Upper lobe of left lung (tissue), 4 donors: ENCODE data around the gene ZC3H18.

Experiments used
- EP300 ChIP-seq, 4 donors: sonication (generic); formaldehyde crosslinking; IDR thresholded peaks; one replicate each; pipeline ENCODE4 v1.5.1; 2017; ENCODE audit warnings: antibody characterized with exemption in 4 of 4, control low read depth in 2 of 4
- POLR2A ChIP-seq, 4 donors: fragments of 450-650 bp; IDR thresholded peaks; one replicate each; pipeline ENCODE4 v1.5.1; 2016 to 2017; ENCODE audit warnings: antibody characterized with exemption in 4 of 4, mild to moderate bottlenecking in 2 of 4
- POLR2AphosphoS5 ChIP-seq, 2 donors: sonication (generic); formaldehyde crosslinking; IDR thresholded peaks; one replicate each; pipeline ENCODE4 v1.5.1; 2017; ENCODE audit warnings: antibody characterized with exemption in 2 of 2
- TF ChIP-seq, protein P1 (sequence below), 6 experiments: fragments of 450-650 bp in 4 of 6; fragments of 200-600 bp in 2 of 6; sonication (generic) in 2 of 6; IDR thresholded peaks; one replicate each; pipeline ENCODE4 v1.5.1; 2016 to 2019; ENCODE audit warnings: antibody characterized with exemption in 6 of 6

DNA sequence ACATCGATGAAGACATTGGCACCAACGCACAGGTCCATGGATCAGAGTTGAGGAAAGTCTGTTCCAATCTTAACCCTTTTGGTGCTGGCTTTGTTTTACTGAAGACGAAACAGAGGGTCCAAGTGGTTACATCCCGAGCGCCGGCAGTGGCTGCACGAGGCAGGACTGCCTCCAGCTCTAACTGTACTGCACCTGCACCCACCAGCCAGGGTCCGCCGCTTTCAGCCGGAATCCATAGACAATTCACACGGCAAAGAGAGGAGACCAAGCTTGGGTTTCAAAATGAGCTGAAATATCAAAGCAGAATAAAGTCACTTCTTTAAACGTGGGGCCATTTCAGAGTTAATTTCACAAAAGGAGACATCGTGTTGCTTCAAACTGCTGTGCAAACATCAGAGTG is 21.2 kb upstream of the ZC3H18 start:
- TF ChIP-seq POLR2AphosphoS5 (IDR thresholded peaks at IDR 0.05) (no peak), POLR2A (IDR thresholded peaks at IDR 0.05) (no peak), EP300 (IDR thresholded peaks at IDR 0.05) (no peak)
- TF ChIP-seq, protein P1, sequence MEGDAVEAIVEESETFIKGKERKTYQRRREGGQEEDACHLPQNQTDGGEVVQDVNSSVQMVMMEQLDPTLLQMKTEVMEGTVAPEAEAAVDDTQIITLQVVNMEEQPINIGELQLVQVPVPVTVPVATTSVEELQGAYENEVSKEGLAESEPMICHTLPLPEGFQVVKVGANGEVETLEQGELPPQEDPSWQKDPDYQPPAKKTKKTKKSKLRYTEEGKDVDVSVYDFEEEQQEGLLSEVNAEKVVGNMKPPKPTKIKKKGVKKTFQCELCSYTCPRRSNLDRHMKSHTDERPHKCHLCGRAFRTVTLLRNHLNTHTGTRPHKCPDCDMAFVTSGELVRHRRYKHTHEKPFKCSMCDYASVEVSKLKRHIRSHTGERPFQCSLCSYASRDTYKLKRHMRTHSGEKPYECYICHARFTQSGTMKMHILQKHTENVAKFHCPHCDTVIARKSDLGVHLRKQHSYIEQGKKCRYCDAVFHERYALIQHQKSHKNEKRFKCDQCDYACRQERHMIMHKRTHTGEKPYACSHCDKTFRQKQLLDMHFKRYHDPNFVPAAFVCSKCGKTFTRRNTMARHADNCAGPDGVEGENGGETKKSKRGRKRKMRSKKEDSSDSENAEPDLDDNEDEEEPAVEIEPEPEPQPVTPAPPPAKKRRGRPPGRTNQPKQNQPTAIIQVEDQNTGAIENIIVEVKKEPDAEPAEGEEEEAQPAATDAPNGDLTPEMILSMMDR (IDR thresholded peaks at IDR 0.05): no peak
